GM12878 (cell line): ENCODE measurements around the gene PTPRU. TPM values are rescaled to one million over a fixed set of nuclear protein-coding genes. Genes with fewer than 3 reads are reported as not detected.

Source experiments
- ATAC-seq: fragments of 200-7000 bp; cut with Tn5 transposase; 3 replicates; pipeline ENCODE4 v1.9.1; 2020; ENCODE audit warnings: mild to moderate bottlenecking, moderate library complexity
- BruUV-seq: library from RNA; stranded (reverse); fragments of 400-500 nt; replicated peaks from 2 replicates; lab custom pipeline; 2021; lab: Mats Ljungman, UMichigan
- CTCF ChIA-PET: fragments of 300-600 bp; sonication (Branson Sonifier 250); formaldehyde crosslinking; extraction: SDS; loops from one replicate; lab custom pipeline; 2021; ENCODE audit warnings: inconsistent platforms; lab: Yijun Ruan, JAX
- POLR2A ChIA-PET: fragments of 350-600 bp; formaldehyde crosslinking; extraction: SDS; loops from one replicate; lab custom pipeline; 2021; ENCODE audit warnings: inconsistent platforms; lab: Charles Lee
- RAD21 ChIA-PET: fragments of 300-600 bp; sonication (Branson Sonifier 250); formaldehyde crosslinking; loops from one replicate; lab custom pipeline; 2023; ENCODE audit warnings: antibody characterized with exemption; ENCODE audit not compliant: unreplicated experiment; lab: Charles Lee
- SMC1A ChIA-PET: fragments of 300-600 bp; sonication (Branson Sonifier 250); formaldehyde crosslinking; loops from one replicate; lab custom pipeline; 2023; ENCODE audit not compliant: unreplicated experiment, uncharacterized antibody; lab: Charles Lee
- DNase-seq: peaks from one replicate; pipeline ENCODE4 v3.0.0-alpha.2; 2011; ENCODE audit warnings: low read depth, low spot score
- FAIRE-seq: peaks from 3 replicates; lab custom pipeline; 2011; peaks lifted over from hg19 to GRCh38; lab: Jason Lieb, UNC
- H2AFZ ChIP-seq: 2 replicates; pipeline ENCODE4 v1.6.0; 2011; ENCODE audit warnings: low read depth, low read length, control low read depth; ENCODE audit not compliant: control insufficient read depth
- H3K27ac ChIP-seq: 2 replicates; pipeline ENCODE4 v1.5.1; 2011; ENCODE audit warnings: control low read depth; ENCODE audit not compliant: control insufficient read depth, insufficient read depth
- H3K27me3 ChIP-seq, 2 experiments: replicated peaks in 1 of 2; 2 replicates each; pipeline versions ENCODE4 v1.6.0 to v1.6.1; 2011; ENCODE audit warnings: low read length in 1 of 2; ENCODE audit not compliant: control insufficient read depth in 2 of 2, insufficient read depth in 2 of 2
- H3K36me3 ChIP-seq, 2 experiments: 2 replicates each; pipeline ENCODE4 v1.5.1; 2011; ENCODE audit warnings: low read length in 1 of 2; ENCODE audit not compliant: control insufficient read depth in 2 of 2, insufficient read depth in 2 of 2
- H3K4me1 ChIP-seq: 2 replicates; pipeline ENCODE4 v1.6.1; 2011; ENCODE audit warnings: mild to moderate bottlenecking, low read length, moderate library complexity, mixed read lengths; ENCODE audit not compliant: control insufficient read depth, insufficient read depth
- H3K4me2 ChIP-seq: 2 replicates; pipeline ENCODE4 v1.6.0; 2011; ENCODE audit warnings: control low read depth; ENCODE audit not compliant: control insufficient read depth, insufficient read depth
- H3K4me3 ChIP-seq: fragments of 200-600 bp; sonication (generic); 2 replicates; pipeline ENCODE4 v1.5.1; 2016
- H3K79me2 ChIP-seq: 2 replicates; pipeline ENCODE4 v1.6.0; 2011; ENCODE audit warnings: low read length; ENCODE audit not compliant: control insufficient read depth, insufficient read depth
- H3K9ac ChIP-seq: 2 replicates; pipeline ENCODE4 v1.8.0; 2011; ENCODE audit warnings: low read length, control low read depth, mixed read lengths; ENCODE audit not compliant: control insufficient read depth, insufficient read depth
- H3K9me3 ChIP-seq: replicated peaks from 3 replicates; pipeline ENCODE4 v1.5.1; 2011; ENCODE audit warnings: mild to moderate bottlenecking, low read length; ENCODE audit not compliant: control insufficient read depth, insufficient read depth
- H4K20me1 ChIP-seq: 2 replicates; pipeline ENCODE4 v1.6.0; 2011; ENCODE audit not compliant: control insufficient read depth, insufficient read depth
- ASH2L ChIP-seq: fragments of 300-600, 200-600 bp; sonication (generic); IDR thresholded peaks from 2 replicates; pipeline ENCODE4 v1.6.1; 2017; ENCODE audit warnings: low read depth, mild to moderate bottlenecking, borderline replicate concordance
- BCL11A ChIP-seq: IDR thresholded peaks from 2 replicates; pipeline ENCODE4 v1.6.1; 2011; ENCODE audit warnings: low read depth, low read length
- CEBPB ChIP-seq, 2 experiments: fragments of 150-350 bp in 1 of 2; IDR thresholded peaks; 2 replicates each; pipeline ENCODE4 v1.6.1; 2012 to 2014; ENCODE audit warnings: low read depth in 2 of 2, low read length in 2 of 2, borderline replicate concordance in 1 of 2, inconsistent platforms in 1 of 2
- CHD1 ChIP-seq: IDR thresholded peaks from 2 replicates; pipeline ENCODE4 v1.6.1; 2012; ENCODE audit warnings: low read depth, low read length, improper control_type of control experiment
- GABPA ChIP-seq: IDR thresholded peaks from 2 replicates; pipeline ENCODE4 v1.6.1; 2014; ENCODE audit warnings: antibody characterized with exemption, low read depth, mild to moderate bottlenecking, inconsistent platforms
- MEF2A ChIP-seq: IDR thresholded peaks from 2 replicates; pipeline ENCODE4 v1.6.1; 2011; ENCODE audit warnings: low read depth, mild to moderate bottlenecking, low read length, moderate library complexity; ENCODE audit not compliant: insufficient read depth
- MYB ChIP-seq: fragments of 150-350 bp; IDR thresholded peaks from 2 replicates; pipeline ENCODE4 v1.6.1; 2014; ENCODE audit warnings: mild to moderate bottlenecking, low read depth, low read length, borderline replicate concordance
- NBN ChIP-seq: fragments of 450-650 bp; IDR thresholded peaks from 2 replicates; pipeline ENCODE4 v1.6.1; 2016
- NR2F1 ChIP-seq: fragments of 450-650 bp; conservative IDR thresholded peaks from 2 replicates; pipeline ENCODE4 v1.6.1; 2017; ENCODE audit warnings: mild to moderate bottlenecking
- PAX5 ChIP-seq: IDR thresholded peaks from 2 replicates; pipeline ENCODE4 v1.6.1; 2011; ENCODE audit warnings: low read depth, low read length, borderline replicate concordance
- RELA ChIP-seq: fragments of 450-650 bp; IDR thresholded peaks from 2 replicates; pipeline ENCODE4 v1.8.0; 2014; ENCODE audit warnings: borderline replicate concordance; ENCODE audit not compliant: partially characterized antibody
- SIN3A ChIP-seq: IDR thresholded peaks from 2 replicates; pipeline ENCODE4 v1.6.1; 2012; ENCODE audit warnings: low read depth, low read length, improper control_type of control experiment
- SUPT20H ChIP-seq: IDR thresholded peaks from 2 replicates; pipeline ENCODE4 v1.6.1; 2011; ENCODE audit warnings: low read depth, mild to moderate bottlenecking, low read length, moderate library complexity, borderline replicate concordance; ENCODE audit not compliant: control insufficient read depth
- whole genome bisulfite sequencing: methylation state at CpG from one replicate; pipeline ENCODE4 v1.1.6; 2016; ENCODE audit warnings: low lambda C conversion rate; ENCODE audit not compliant: insufficient replicate concordance, insufficient coverage; ENCODE audit errors: missing lambda C conversion rate; 5-methylcytosine and 5-hydroxymethylcytosine counted together
- in situ Hi-C: fragments of 300-500 bp; cut with MboI; formaldehyde crosslinking; loops from 9 replicates; pipeline ENCODE4 v1.14.3; 2018; ENCODE audit warnings: mixed read lengths
- intact Hi-C: fragments of 100-400 bp; cut with micrococcal nuclease; formaldehyde crosslinking; loops from one replicate; pipeline ENCODE4 v1.14.2; 2022; ENCODE audit not compliant: unreplicated experiment
- polyA plus RNA-seq, 11 experiments: library from polyadenylated mRNA; depleted of rRNA in 4 of 11; unstranded in 6 of 11; stranded (reverse) in 5 of 11; fragments of >200 nt; fragmentation: Nextera tagmentation in 4 of 11; fragmentation: Illumina TruSeq in 1 of 11; extraction: Ambion mirVana in 4 of 11; extraction: Trizol in 1 of 11; gene quantifications; 1 replicate in 1 of 11; 2 replicates in 10 of 11; pipeline versions ENCODE4 v1.2.1 to v1.2.3, GENCODE V29; 2011 to 2016; ENCODE audit warnings: inconsistent platforms in 2 of 11, missing spikeins in 2 of 11, low read depth in 1 of 11
- total RNA-seq, 4 experiments: library from RNA; depleted of rRNA in 3 of 4; stranded (reverse); fragments of >200 nt in 3 of 4; fragmentation: Illumina TruSeq in 1 of 4; extraction: Trizol in 1 of 4; gene quantifications; 2 replicates each; pipeline versions ENCODE4 v1.2.1 to v1.2.3, GENCODE V29; 2013 to 2021
- TF ChIP-seq, protein P1 (sequence below): fragments of 450-650 bp; formaldehyde crosslinking; IDR thresholded peaks from 2 replicates; pipeline ENCODE4 v1.5.0; 2022; ENCODE audit warnings: mild to moderate bottlenecking, missing genetic modification characterization
- TF ChIP-seq, protein P2 (sequence below): fragments of 450-650 bp; IDR thresholded peaks from 2 replicates; pipeline ENCODE4 v1.6.1; 2017; ENCODE audit warnings: mild to moderate bottlenecking
- TF ChIP-seq, protein P3 (sequence below): IDR thresholded peaks from 2 replicates; pipeline ENCODE4 v1.6.1; 2012; ENCODE audit warnings: low read depth, low read length, improper control_type of control experiment

PTPRU gene
- total and polyA plus RNA-seq, 10 of the 15 experiments (the other 5 are each of a cell fraction or from before 2014, with no cell fraction given) = 0.04 to 2.5 (median 0.73) TPM

DNA sequence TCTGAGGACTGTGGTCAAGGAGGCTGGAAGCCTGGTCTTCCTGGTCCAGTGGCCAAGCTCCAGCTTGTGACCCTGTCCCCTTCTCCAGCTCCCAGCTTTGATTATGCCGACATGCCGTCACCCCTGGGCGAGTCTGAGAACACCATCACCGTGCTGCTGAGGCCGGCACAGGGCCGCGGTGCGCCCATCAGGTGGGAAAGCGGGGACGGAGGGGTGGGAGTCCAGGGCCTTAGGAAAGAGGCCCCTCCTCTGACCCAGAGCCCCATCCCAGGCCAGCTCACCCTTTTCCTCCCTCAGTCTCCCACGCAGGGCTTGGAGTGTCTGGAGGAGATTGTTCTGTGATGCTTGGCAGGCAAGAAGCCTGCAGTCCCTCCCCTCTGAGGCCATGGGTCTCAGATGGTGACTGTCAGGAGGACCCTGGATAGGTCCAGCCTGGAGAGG, 43.6 kb downstream of the PTPRU start:
- intact Hi-C loops = no loop called here
- no TSS peak for BruUV-seq
- Histone ChIP-seq H3K36me3 (no peaks in the 10 kb centered on the region), H3K79me2 (no peaks in the 10 kb centered on the region), H3K4me3 (no peak overlapping the region), H3K27me3 (no peaks in the 10 kb centered on the region; a peak in 1 of 4 replicates), H3K4me2 (no peak overlapping the region), H3K4me1 (no peaks in the 10 kb centered on the region), H3K9ac (no peak overlapping the region), H3K9me3 (no peaks in the 10 kb centered on the region), H2AFZ (no peak overlapping the region), H3K27ac (no peak overlapping the region), H4K20me1 (no peaks in the 10 kb centered on the region)
- ChIA-PET SMC1A (no interaction called here), RAD21 (no interaction called here), POLR2A (no interaction called here), CTCF (no interaction called here)
- ATAC-seq = no peak
- WGBS = 47% methylated on average over 11 of the region's 11 CpGs
- no peak for DNase-seq
- in situ Hi-C loops = no loop called here
- no peak for FAIRE-seq
- TF ChIP-seq NBN (no peak), MYB (no peak), RELA (no peak), SIN3A (no peak), SUPT20H (no peak), ASH2L (no peak), NR2F1 (no peak), CEBPB (IDR thresholded peaks at IDR 0.05; ENCODE audit: borderline replicate concordance in 1 of 2, low read depth in 2 of 2, low read length in 2 of 2) (no peak), PAX5 (no peak), GABPA (no peak), BCL11A (no peak), MEF2A (no peak), CHD1 (no peak)
- TF ChIP-seq, protein P1, sequence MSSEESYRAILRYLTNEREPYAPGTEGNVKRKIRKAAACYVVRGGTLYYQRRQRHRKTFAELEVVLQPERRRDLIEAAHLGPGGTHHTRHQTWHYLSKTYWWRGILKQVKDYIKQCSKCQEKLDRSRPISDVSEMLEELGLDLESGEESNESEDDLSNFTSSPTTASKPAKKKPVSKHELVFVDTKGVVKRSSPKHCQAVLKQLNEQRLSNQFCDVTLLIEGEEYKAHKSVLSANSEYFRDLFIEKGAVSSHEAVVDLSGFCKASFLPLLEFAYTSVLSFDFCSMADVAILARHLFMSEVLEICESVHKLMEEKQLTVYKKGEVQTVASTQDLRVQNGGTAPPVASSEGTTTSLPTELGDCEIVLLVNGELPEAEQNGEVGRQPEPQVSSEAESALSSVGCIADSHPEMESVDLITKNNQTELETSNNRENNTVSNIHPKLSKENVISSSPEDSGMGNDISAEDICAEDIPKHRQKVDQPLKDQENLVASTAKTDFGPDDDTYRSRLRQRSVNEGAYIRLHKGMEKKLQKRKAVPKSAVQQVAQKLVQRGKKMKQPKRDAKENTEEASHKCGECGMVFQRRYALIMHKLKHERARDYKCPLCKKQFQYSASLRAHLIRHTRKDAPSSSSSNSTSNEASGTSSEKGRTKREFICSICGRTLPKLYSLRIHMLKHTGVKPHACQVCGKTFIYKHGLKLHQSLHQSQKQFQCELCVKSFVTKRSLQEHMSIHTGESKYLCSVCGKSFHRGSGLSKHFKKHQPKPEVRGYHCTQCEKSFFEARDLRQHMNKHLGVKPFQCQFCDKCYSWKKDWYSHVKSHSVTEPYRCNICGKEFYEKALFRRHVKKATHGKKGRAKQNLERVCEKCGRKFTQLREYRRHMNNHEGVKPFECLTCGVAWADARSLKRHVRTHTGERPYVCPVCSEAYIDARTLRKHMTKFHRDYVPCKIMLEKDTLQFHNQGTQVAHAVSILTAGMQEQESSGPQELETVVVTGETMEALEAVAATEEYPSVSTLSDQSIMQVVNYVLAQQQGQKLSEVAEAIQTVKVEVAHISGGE = no peak
- TF ChIP-seq, protein P2, sequence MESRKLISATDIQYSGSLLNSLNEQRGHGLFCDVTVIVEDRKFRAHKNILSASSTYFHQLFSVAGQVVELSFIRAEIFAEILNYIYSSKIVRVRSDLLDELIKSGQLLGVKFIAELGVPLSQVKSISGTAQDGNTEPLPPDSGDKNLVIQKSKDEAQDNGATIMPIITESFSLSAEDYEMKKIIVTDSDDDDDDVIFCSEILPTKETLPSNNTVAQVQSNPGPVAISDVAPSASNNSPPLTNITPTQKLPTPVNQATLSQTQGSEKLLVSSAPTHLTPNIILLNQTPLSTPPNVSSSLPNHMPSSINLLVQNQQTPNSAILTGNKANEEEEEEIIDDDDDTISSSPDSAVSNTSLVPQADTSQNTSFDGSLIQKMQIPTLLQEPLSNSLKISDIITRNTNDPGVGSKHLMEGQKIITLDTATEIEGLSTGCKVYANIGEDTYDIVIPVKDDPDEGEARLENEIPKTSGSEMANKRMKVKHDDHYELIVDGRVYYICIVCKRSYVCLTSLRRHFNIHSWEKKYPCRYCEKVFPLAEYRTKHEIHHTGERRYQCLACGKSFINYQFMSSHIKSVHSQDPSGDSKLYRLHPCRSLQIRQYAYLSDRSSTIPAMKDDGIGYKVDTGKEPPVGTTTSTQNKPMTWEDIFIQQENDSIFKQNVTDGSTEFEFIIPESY = no peak
- TF ChIP-seq, protein P3, sequence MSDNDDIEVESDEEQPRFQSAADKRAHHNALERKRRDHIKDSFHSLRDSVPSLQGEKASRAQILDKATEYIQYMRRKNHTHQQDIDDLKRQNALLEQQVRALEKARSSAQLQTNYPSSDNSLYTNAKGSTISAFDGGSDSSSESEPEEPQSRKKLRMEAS = no peak
